ENCODE results near the gene MPDZ. TPM values are rescaled to one million over a fixed set of nuclear protein-coding genes. Genes with fewer than 3 reads are reported as not detected.

Gene MPDZ
- total and polyA plus RNA-seq, 12 donors, result 28.0 to 100 (median 75.4) TPM

DNA sequence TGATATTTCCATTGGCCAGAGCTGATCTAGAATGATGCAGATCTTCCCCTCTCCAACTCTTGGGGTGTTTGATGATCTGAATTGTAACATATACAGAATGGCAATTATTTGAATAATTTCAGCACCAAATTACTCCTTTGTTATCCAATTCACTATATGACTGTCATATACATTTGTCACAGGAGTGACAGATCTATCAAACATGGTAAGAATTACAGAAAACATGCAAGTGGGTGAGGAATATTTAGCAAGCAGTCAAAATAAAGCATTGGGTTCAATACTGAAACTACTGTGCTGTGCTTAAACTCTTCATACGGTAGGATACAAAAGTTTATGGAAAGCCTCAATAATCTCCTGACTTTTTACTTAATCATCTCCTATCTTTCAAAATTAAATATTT lies 8.8 kb downstream of the MPDZ start:
- no peaks in the 10 kb centered on the region for H3K9me3 ChIP-seq
- no peak overlapping the region for H3K4me3 ChIP-seq
- TF ChIP-seq CTCF (IDR thresholded peaks at IDR 0.05), result no peak
- WGBS, 2 donors, result 71 to 75% methylated on average over 1 of the region's 1 CpG
- no peaks in the 10 kb centered on the region for H3K36me3 ChIP-seq
- no peak for ATAC-seq
- H3K4me1 ChIP-seq, result peaks cover 10 to 88% (median 59%) of the 10 kb centered on the region in 9 donors
- H3K27ac ChIP-seq, result no peak overlapping the region
- no peaks in the 10 kb centered on the region for H3K27me3 ChIP-seq
- DNase-seq, result no peak
- intact Hi-C loops (cut with DNase I), result no loop called here

- ATAC-seq, result no peak
- 67 to 71% methylated on average over 6 of the region's 6 CpGs for WGBS, 2 donors
- intact Hi-C loops (cut with DNase I), result no loop called here
- no peaks in the 10 kb centered on the region for H3K9me3 ChIP-seq
- no peak overlapping the region for H3K4me3 ChIP-seq
- H3K27me3 ChIP-seq, result no peaks in the 10 kb centered on the region
- peaks cover 4 to 86% (median 59%) of the 10 kb centered on the region in 9 donors for H3K4me1 ChIP-seq
- H3K27ac ChIP-seq, result peak overlapping the region in 1 of 10 donors; percentile 19
- TF ChIP-seq CTCF (IDR thresholded peaks at IDR 0.05), result no peak
- no peaks in the 10 kb centered on the region for H3K36me3 ChIP-seq
- no peak for DNase-seq
These were observed 9.7 kb downstream of the MPDZ start for GRCh38 chr9:13269589-13270452.

DNA sequence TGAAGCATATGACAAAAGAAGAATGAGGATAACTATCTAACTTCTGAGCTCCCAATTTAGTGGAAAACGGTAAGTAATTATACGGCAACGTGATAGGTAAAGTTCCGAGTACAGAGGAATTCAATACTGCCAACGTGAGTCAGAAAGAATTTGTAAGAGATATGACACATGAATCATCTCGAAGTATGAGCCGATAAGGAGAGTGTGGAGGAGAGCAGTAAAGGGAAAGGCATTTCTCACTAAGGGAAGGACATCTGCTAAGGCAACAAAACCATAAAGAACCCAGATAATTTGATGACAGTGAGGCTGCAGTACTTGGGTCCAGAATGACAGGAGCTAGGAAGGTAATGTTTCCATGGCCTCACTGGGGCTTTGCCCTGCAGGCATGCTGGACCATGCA lies 11.0 kb downstream of the MPDZ start:
- H3K4me3 ChIP-seq, result no peak overlapping the region
- intact Hi-C loops (cut with DNase I), result no loop called here
- peak overlapping the region in 5 of 10 donors; percentile 11 to 51 (median 45) for H3K27ac ChIP-seq
- no peak for TF ChIP-seq CTCF (IDR thresholded peaks at IDR 0.05)
- H3K27me3 ChIP-seq, result no peaks in the 10 kb centered on the region
- no peak for ATAC-seq
- peaks cover 0 to 75% (median 53%) of the 10 kb centered on the region in 9 donors for H3K4me1 ChIP-seq
- no peaks in the 10 kb centered on the region for H3K9me3 ChIP-seq
- DNase-seq, result no peak
- H3K36me3 ChIP-seq, result no peaks in the 10 kb centered on the region
- WGBS, 2 donors, result 55 to 61% methylated on average over 7 of the region's 7 CpGs

- H3K27ac ChIP-seq, result peak overlapping the region in 6 of 10 donors; percentile 11 to 54 (median 40)
- intact Hi-C loops (cut with DNase I), result no loop called here
- H3K4me1 ChIP-seq, result peaks cover 0 to 75% (median 53%) of the 10 kb centered on the region in 9 donors
These were observed 11.7 kb downstream of the MPDZ start for GRCh38 chr9:13267743-13268142.

More at GRCh38 chr9:13267743-13268142, 11.7 kb downstream of the MPDZ start:
- Histone ChIP-seq H3K36me3 (no peaks in the 10 kb centered on the region), H3K27me3 (no peaks in the 10 kb centered on the region), H3K4me3 (no peak overlapping the region), H3K9me3 (no peaks in the 10 kb centered on the region)
- WGBS, 2 donors, result 37 to 40% methylated on average over 2 of the region's 2 CpGs
- DNase-seq (peak in 1 of 2 donors; percentile 10), ATAC-seq (peak in 6 of 8 donors; percentile 56 to 91 (median 76))
- TF ChIP-seq CTCF (IDR thresholded peaks at IDR 0.05), result no peak
